GM19328 (cell line): ENCODE measurements around the gene APCS.

Experiments
- ATAC-seq: cut with Tn5 transposase; IDR thresholded peaks from one replicate; pipeline ENCODE4 v1.9.1; 2021; ENCODE audit warnings: mild to moderate bottlenecking, moderate library complexity; ENCODE audit not compliant: unreplicated experiment

APCS gene

DNA sequence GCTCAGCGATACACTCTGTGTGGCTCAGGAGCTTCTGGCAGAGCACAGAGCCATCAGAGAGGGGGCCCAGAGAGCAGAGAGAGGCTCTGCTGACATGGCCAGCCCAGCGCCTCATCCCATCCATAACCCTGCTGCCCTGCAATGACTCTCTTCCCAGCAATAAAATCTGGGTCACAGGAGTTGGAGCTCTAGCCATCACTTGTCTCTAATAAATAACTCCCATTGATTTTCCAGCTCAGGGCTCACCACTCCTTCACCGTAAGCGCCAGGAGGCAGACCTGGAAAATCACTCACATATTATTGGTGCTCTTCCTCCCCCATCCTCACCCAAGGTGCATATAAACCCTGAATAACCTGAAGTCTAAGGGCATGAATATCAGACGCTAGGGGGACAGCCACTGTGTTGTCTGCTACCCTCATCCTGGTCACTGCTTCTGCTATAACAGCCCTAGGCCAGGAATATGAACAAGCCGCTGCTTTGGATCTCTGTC, at the start of gene APCS:
APCS (plus strand) TSS at position 366 of the 491 bp plus-strand sequence; CDS start at position 462, 96 bp downstream.
- ATAC-seq, result no peak

DNA sequence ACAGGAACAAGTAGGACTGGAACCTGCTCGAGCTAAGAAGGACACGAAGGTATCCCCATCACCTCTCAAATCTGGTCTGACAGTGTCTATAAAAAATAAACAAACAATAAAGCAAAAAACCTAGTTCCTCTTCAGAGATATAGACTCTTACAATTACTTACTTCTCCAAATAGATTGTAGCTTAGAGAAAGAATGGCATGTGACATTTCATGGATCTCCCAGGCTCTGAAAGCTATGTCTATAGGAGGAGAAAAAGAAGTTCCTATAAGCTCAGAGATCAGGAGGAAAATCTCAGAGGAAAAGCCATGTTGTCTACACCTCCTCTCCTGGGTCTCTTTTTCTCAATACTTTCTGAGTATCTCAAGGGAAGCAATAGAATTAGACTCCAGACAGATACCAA, 39.5 kb upstream of the APCS start:
- no peak for ATAC-seq

- ATAC-seq, result no peak
Observed at GRCh38 chr1:159554261-159554660, 33.4 kb upstream of the APCS start.

GRCh38 chr1:159554696-159555095, 32.9 kb upstream of the APCS start:
- no peak for ATAC-seq

GRCh38 chr1:159556931-159557369, 30.7 kb upstream of the APCS start:
- ATAC-seq, result no peak

- no peak for ATAC-seq
Observed at GRCh38 chr1:159560599-159560998, 27.0 kb upstream of the APCS start.

DNA sequence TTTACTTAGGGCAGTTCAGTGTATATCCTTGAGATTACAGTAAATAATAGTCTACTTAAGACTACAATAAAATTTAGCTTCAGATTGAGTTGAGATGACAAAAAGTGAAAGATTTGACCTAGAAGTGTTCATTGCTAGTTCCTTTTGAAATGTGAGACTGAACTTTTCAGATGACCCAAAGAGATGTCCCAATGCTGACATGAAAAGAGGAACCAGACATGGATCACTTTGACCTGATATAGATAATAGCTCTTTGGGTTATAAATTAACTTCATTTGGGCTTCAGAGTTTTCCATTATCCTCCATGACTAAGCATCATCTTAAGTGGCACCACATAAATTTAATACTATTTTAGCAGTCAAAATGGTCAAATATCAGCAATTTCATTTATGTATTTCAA, 26.1 kb upstream of the APCS start:
- ATAC-seq, result no peak

DNA sequence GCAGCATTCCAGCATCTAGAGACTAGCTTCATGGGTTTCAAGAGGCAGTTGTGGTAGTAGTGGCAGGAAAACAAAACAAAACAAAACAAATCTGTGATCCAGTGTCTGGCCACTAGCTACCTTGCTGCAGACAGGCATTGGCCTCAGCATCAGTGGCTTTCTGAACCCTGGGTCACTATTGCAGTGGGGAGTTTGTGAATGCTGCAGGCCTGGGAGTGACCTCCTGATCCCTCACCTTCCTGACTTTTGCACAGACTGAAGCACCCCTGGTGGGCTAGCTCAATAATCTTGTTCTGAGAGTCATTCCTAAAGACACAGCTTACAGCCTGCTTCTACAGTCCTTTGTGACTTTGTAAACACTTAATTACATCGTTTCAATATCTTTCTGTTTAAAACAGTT, 24.9 kb upstream of the APCS start:
- ATAC-seq, result no peak

- no peak for ATAC-seq
Observed at GRCh38 chr1:159577446-159577845, 10.2 kb upstream of the APCS start.

- no peak for ATAC-seq
Observed at GRCh38 chr1:159580340-159580739, 7.3 kb upstream of the APCS start.

GRCh38 chr1:159581422-159581821, 6.2 kb upstream of the APCS start:
- no peak for ATAC-seq

DNA sequence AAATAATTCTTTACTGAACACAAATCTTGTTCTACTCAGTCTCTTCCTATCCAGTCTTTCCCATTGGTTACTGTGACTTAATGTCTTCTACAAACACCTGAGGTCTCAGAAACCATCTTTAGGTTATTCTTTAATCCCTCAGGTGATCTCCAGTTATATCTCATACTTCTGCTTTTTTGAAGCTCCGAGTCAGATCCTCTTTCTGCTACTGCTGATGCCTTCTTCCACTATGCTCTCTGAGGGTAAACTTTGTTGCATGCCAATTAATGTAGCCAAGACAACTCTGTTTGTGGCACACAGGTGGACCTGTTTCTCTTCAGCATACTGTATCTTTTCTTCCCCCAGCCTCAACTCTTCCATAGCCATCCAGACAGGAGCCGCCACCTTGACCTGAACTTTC, 3.1 kb upstream of the APCS start:
- no peak for ATAC-seq

DNA sequence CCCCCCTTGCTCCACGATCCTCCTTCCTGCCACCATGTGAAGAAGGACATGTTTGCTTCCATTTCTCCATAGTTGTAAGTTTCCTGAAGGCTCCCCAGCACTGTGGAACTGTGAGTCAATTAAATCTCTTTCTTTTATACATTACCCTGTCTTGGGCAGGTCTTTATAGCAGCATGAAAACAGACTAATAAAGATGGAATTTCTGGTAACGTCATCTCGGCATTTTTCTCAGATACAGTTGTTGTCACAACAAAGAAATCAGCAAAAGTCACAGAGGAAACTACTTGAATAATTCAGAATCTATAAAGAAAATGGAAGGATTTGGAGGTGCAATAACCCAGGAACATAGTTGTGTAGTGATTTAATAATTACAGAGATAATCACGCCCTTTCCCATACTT, 4.4 kb downstream of the APCS start:
- ATAC-seq, result no peak

DNA sequence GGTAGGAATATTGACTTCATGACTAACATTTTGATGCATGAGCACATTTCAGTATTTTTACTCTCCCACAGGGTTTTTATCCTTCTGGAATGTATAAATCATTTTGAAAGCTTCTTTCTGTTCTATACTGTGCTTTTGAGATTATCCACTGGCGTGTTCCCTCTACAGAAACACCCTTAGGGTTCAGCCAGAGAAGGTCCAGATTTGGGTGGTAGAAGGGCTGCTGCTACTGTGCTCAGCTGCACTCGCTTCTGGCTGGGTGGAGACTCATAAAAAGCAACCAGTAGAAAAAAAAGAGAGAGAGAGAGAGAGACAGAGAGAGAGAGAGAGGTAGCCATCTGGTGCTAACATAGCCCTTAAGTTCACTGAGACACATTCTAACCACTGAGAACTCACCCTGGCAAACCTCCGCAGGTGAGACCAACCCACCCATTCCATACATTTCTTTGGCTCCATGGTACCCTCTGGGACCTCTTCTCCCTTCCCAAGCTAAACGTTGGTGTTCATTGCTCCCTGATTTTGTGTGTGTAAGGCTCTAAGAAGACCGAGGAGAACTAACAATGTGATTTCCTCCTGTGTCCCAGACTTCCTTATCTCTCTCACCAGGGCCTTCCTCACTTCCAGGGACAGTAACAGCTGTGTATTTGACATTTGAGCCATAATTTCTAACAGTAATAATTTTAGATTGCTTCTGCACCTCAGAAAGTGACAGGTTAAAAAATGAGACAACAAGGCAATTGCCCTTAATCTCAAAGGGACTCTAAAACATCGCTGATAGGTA, 7.2 kb downstream of the APCS start:
- ATAC-seq, result no peak

- no peak for ATAC-seq
Observed at GRCh38 chr1:159598196-159598595, 10.6 kb downstream of the APCS start.

DNA sequence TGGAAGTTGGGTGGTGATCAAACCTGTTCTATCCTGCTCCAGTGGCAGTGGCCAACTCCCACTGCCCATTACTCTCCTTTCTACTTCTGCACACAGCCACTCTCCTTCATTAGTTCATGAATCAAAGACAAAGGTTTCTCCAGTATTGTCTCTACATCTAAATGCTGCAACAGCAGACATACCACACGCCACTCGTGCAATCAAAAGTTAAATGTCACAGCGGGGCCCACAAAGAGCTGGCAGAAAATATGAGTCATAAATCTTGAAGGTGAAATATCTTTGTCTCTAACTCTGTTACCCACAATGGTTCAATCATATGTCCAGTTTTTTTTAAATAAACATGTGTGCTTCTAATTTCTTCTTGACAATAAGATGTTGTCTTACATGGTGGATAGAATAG, 13.3 kb downstream of the APCS start:
- ATAC-seq, result no peak

DNA sequence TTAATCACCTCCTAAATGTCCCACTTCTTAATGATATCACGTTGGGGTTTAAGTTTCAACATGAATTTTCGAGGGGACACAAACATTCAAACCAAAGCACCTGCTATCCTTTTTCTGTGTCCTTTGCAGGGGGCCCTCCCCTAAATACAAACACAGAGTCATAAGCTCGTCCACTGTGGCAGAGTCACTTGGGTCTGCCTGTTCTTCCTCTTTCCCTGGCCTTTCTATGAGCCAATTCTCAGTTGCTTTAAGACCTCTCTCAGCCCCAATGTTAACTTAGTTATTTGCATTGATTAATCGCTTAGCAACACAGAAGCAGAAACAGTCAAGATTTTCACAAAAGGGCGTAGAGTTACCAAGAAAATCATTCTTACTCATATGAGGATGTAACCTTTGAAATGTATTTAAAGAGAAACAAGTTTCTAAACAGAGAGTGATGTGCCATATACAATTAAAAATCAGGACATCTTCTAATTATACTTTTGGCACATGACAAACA, 14.9 kb downstream of the APCS start:
- ATAC-seq, result no peak

GRCh38 chr1:159612211-159612885, 24.7 kb downstream of the APCS start:
- ATAC-seq, result no peak

DNA sequence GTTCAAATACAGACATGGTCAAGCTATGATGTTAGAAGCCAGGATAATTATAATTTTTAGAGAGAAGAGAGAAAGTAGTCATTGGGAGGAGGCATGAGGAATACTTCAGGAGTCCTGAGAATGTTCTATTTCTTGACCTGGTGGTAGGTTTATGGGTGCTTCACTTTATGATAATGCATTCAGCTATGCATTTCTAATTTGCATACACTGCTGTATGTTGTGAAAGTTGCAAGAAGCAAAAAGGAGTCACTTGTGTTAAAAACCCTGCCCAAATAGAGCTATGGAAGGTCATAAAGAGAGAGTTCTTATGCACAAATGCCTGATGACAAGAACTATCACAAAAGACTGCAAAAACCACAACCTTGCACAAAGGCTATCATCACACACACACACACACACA, 45.3 kb downstream of the APCS start:
- no peak for ATAC-seq
